NCI-H345 treated with DMSO at 0.1 percent for 48 hours (cell line): Measurements from ENCODE around the gene ZCCHC14.
A peak's percentile ranks its signal among the peaks of the same experiment; 100 is the strongest.
"Not testable (repeated sequence)": the region's sequence is repeated elsewhere in the genome, so short reads cannot be mapped to it uniquely, and the experiment has no call there.

ENCODE experiments used
- DNase-seq: peaks from one replicate; lab custom pipeline; 2025; ENCODE audit not compliant: unreplicated experiment; lab: John Stamatoyannopoulos, UW

Gene ZCCHC14

GRCh38 chr16:87412371-87412995 is 80.3 kb downstream of the ZCCHC14 start:
- DNase-seq, result no peak

- no peak for DNase-seq
Observed at GRCh38 chr16:87411375-87412271, 81.2 kb downstream of the ZCCHC14 start.

- DNase-seq, result no peak
Observed at GRCh38 chr16:87410968-87411367, 81.9 kb downstream of the ZCCHC14 start.

GRCh38 chr16:87410530-87410929 is 82.3 kb downstream of the ZCCHC14 start:
- no peak for DNase-seq

- DNase-seq, result no peak
Observed at GRCh38 chr16:87409781-87410180, 83.0 kb downstream of the ZCCHC14 start.

- no peak for DNase-seq
Observed at GRCh38 chr16:87409153-87409552, 83.7 kb downstream of the ZCCHC14 start.

GRCh38 chr16:87407511-87408112 is 85.2 kb downstream of the ZCCHC14 start:
- DNase-seq, result no peak

- DNase-seq, result no peak
Observed at GRCh38 chr16:87406495-87407088, 86.2 kb downstream of the ZCCHC14 start.

GRCh38 chr16:87404764-87405625 is 87.8 kb downstream of the ZCCHC14 start:
- DNase-seq, result no peak

GRCh38 chr16:87395181-87395842 is 97.5 kb downstream of the ZCCHC14 start:
- DNase-seq, result no peak

- DNase-seq, result no peak
Observed at GRCh38 chr16:87393680-87394055, 99.2 kb downstream of the ZCCHC14 start.

GRCh38 chr16:87392821-87393679 is 99.8 kb downstream of the ZCCHC14 start:
- no peak for DNase-seq

- peak; percentile 71 for DNase-seq
Observed at GRCh38 chr16:87391950-87392820, 100.6 kb downstream of the ZCCHC14 start, which contains the start of gene MAP1LC3B. TSS of gene MAP1LC3B (plus strand) at chr16:87392336. CDS start at chr16:87392428, 92 bp downstream.

GRCh38 chr16:87391324-87391949 is 101.4 kb downstream of the ZCCHC14 start:
- DNase-seq, result no peak

- no peak for DNase-seq
Observed at GRCh38 chr16:87390641-87391323, 102.0 kb downstream of the ZCCHC14 start.

- DNase-seq, result not testable (repeated sequence)
Observed at GRCh38 chr16:87389914-87390313, 102.9 kb downstream of the ZCCHC14 start.

GRCh38 chr16:87389245-87389644 is 103.6 kb downstream of the ZCCHC14 start:
- DNase-seq, result no peak
